ENCODE results near the gene DAPK2.

- TF ChIP-seq HDGF (IDR thresholded peaks at IDR 0.05; ENCODE audit: borderline replicate concordance), result no peak
- TF ChIP-seq SP1 (IDR thresholded peaks at IDR 0.05), result no peak
- no peak for TF ChIP-seq FOXK2 (IDR thresholded peaks at IDR 0.05)
- no peak for TF ChIP-seq SUZ12 (IDR thresholded peaks at IDR 0.05)
- no peak for TF ChIP-seq L3MBTL2 (conservative IDR thresholded peaks at IDR 0.05)
- no peak for TF ChIP-seq FOXA1 (IDR thresholded peaks at IDR 0.05)
- TF ChIP-seq NFRKB (IDR thresholded peaks at IDR 0.05), result no peak
- TF ChIP-seq BHLHE40 (IDR thresholded peaks at IDR 0.05; ENCODE audit: borderline replicate concordance), result no peak
- no peak for TF ChIP-seq LEF1 (IDR thresholded peaks at IDR 0.05; ENCODE audit: borderline replicate concordance)
Measured at GRCh38 chr15:63902671-63903035, 143.6 kb downstream of the DAPK2 start.

All from HEK293T (cell line).